H9 (cell line): ENCODE results near the gene MOSMO. TPM values are rescaled to one million over a fixed set of nuclear protein-coding genes. Genes with fewer than 3 reads are reported as not detected.

ENCODE experiments used
- DNase-seq: peaks from one replicate; pipeline ENCODE4 v3.0.0-alpha.2; 2017
- H2AFZ ChIP-seq: one replicate; pipeline ENCODE4 v1.6.1; 2013; ENCODE audit warnings: mild to moderate bottlenecking, low read length, control low read depth, moderate library complexity
- H2AK5ac ChIP-seq: 2 replicates; pipeline ENCODE4 v1.6.1; 2013; ENCODE audit warnings: low read length, control low read depth, mixed read lengths; ENCODE audit not compliant: insufficient read length
- H2BK120ac ChIP-seq: one replicate; pipeline ENCODE4 v1.6.1; 2013; ENCODE audit warnings: low read depth, mild to moderate bottlenecking, low read length, control low read depth, inconsistent platforms; ENCODE audit not compliant: poor library complexity, severe bottlenecking
- H2BK12ac ChIP-seq: 2 replicates; pipeline ENCODE4 v1.6.1; 2013; ENCODE audit warnings: low read length, control low read depth, mixed read lengths, low read depth; ENCODE audit not compliant: insufficient read length
- H2BK15ac ChIP-seq: 2 replicates; pipeline ENCODE4 v1.6.1; 2013; ENCODE audit warnings: low read depth, low read length, control low read depth
- H2BK20ac ChIP-seq: one replicate; pipeline ENCODE4 v1.6.1; 2013; ENCODE audit warnings: low read depth, mild to moderate bottlenecking, low read length, control low read depth, inconsistent platforms; ENCODE audit not compliant: poor library complexity, severe bottlenecking
- H2BK5ac ChIP-seq: 2 replicates; pipeline ENCODE4 v1.6.1; 2013; ENCODE audit warnings: low read length, control low read depth, mixed read lengths; ENCODE audit not compliant: insufficient read length
- H3K14ac ChIP-seq: 2 replicates; pipeline ENCODE4 v1.6.1; 2013; ENCODE audit warnings: low read length, control low read depth; ENCODE audit not compliant: insufficient read depth
- H3K18ac ChIP-seq: 2 replicates; pipeline ENCODE4 v1.6.1; 2013; ENCODE audit warnings: low read depth, mild to moderate bottlenecking, mixed read lengths, low read length, control low read depth; ENCODE audit not compliant: insufficient read length
- H3K23ac ChIP-seq: 2 replicates; pipeline ENCODE4 v1.6.1; 2013; ENCODE audit warnings: low read length, control low read depth, mixed read lengths, low read depth; ENCODE audit not compliant: insufficient read length
- H3K23me2 ChIP-seq: 2 replicates; pipeline ENCODE4 v1.6.1; 2013; ENCODE audit warnings: low read depth, mild to moderate bottlenecking, mixed read lengths, low read length, control low read depth; ENCODE audit not compliant: insufficient read length, poor library complexity, severe bottlenecking
- H3K27ac ChIP-seq: 2 replicates; pipeline ENCODE4 v1.5.1; 2013; ENCODE audit warnings: low read length, control low read depth, mixed read lengths, low read depth; ENCODE audit not compliant: insufficient read length
- H3K27me3 ChIP-seq: 2 replicates; pipeline ENCODE4 v1.6.1; 2013; ENCODE audit warnings: low read length, control low read depth, inconsistent platforms; ENCODE audit not compliant: insufficient read depth
- H3K4ac ChIP-seq: 2 replicates; pipeline ENCODE4 v1.6.1; 2013; ENCODE audit warnings: low read depth, mild to moderate bottlenecking, control low read depth, inconsistent platforms, low read length, moderate library complexity
- H3K4me1 ChIP-seq: 2 replicates; pipeline ENCODE4 v1.6.1; 2013; ENCODE audit warnings: low read length, control low read depth, inconsistent platforms; ENCODE audit not compliant: insufficient read depth
- H3K4me2 ChIP-seq: 2 replicates; pipeline ENCODE4 v1.6.1; 2013; ENCODE audit warnings: low read length, control low read depth, mixed read lengths; ENCODE audit not compliant: insufficient read length, insufficient read depth
- H3K56ac ChIP-seq: 2 replicates; pipeline ENCODE4 v1.6.1; 2013; ENCODE audit warnings: low read depth, mild to moderate bottlenecking, mixed read lengths, low read length, control low read depth; ENCODE audit not compliant: insufficient read length
- H3K79me1 ChIP-seq: 2 replicates; pipeline ENCODE4 v1.6.1; 2013; ENCODE audit warnings: low read depth, mild to moderate bottlenecking, moderate library complexity, low read length, control low read depth, inconsistent platforms; ENCODE audit not compliant: insufficient read depth, poor library complexity, severe bottlenecking
- H3K79me2 ChIP-seq: 2 replicates; pipeline ENCODE4 v1.6.1; 2013; ENCODE audit warnings: low read length, control low read depth, inconsistent platforms; ENCODE audit not compliant: insufficient read depth
- H3K9ac ChIP-seq: 2 replicates; pipeline ENCODE4 v1.6.1; 2013; ENCODE audit warnings: low read length, control low read depth, mixed read lengths; ENCODE audit not compliant: insufficient read length; ENCODE audit errors: extremely low read depth
- H3K9me3 ChIP-seq: one replicate; pipeline ENCODE4 v1.6.1; 2013; ENCODE audit warnings: low read depth, low read length, inconsistent platforms; ENCODE audit not compliant: control insufficient read depth
- H3T11ph ChIP-seq: one replicate; pipeline ENCODE4 v1.6.1; 2013; ENCODE audit warnings: mild to moderate bottlenecking, low read length, control low read depth, inconsistent platforms
- H4K20me1 ChIP-seq: one replicate; pipeline ENCODE4 v1.6.1; 2013; ENCODE audit not compliant: control insufficient read depth, insufficient read length, insufficient read depth
- H4K5ac ChIP-seq: 2 replicates; pipeline ENCODE4 v1.6.1; 2013; ENCODE audit warnings: low read depth, mild to moderate bottlenecking, mixed read lengths, low read length, control low read depth; ENCODE audit not compliant: insufficient read length
- H4K8ac ChIP-seq: replicated peaks from 2 replicates; pipeline ENCODE4 v1.6.1; 2013; ENCODE audit warnings: low read length, control low read depth, mixed read lengths, low read depth; ENCODE audit not compliant: insufficient read length
- H4K91ac ChIP-seq: 2 replicates; pipeline ENCODE4 v1.6.1; 2013; ENCODE audit warnings: low read depth, mild to moderate bottlenecking, moderate library complexity, mixed read lengths, low read length, control low read depth; ENCODE audit not compliant: insufficient read length
- H3K27ac Mint-ChIP-seq, 3 experiments: 2 replicates in 2 of 3; 3 replicates in 1 of 3; pipeline ENCODE4 v1.8.0; 2020 to 2021; ENCODE audit warnings: mixed read lengths in 3 of 3, mild to moderate bottlenecking in 1 of 3, moderate library complexity in 1 of 3
- H3K27me3 Mint-ChIP-seq: 2 replicates; pipeline ENCODE4 v1.8.0; 2021; ENCODE audit warnings: low read depth, mild to moderate bottlenecking, moderate library complexity, mixed read lengths
- H3K36me3 Mint-ChIP-seq, 3 experiments: 2 replicates in 2 of 3; 3 replicates in 1 of 3; pipeline ENCODE4 v1.8.0; 2020 to 2021; ENCODE audit warnings: low read depth in 3 of 3, mixed read lengths in 3 of 3; ENCODE audit not compliant: insufficient read depth in 1 of 3
- H3K4me1 Mint-ChIP-seq, 2 experiments: 2 replicates each; pipeline ENCODE4 v1.8.0; 2020; ENCODE audit warnings: mixed read lengths in 2 of 2
- H3K4me3 Mint-ChIP-seq, 2 experiments: 2 replicates in 1 of 2; 3 replicates in 1 of 2; pipeline ENCODE4 v1.8.0; 2020 to 2021; ENCODE audit warnings: mild to moderate bottlenecking in 2 of 2, mixed read lengths in 2 of 2, moderate library complexity in 1 of 2
- H3K9me3 Mint-ChIP-seq, 2 experiments: 2 replicates in 1 of 2; 3 replicates in 1 of 2; pipeline ENCODE4 v1.8.0; 2020; ENCODE audit warnings: mild to moderate bottlenecking in 2 of 2, mixed read lengths in 2 of 2, moderate library complexity in 1 of 2
- CTCF ChIP-seq: fragments of 200-600 bp; sonication (generic); conservative IDR thresholded peaks from 3 replicates; pipeline ENCODE4 v1.8.0; 2021; ENCODE audit warnings: antibody characterized with exemption, mild to moderate bottlenecking
- WGBS: extraction: QIAGEN DNeasy Blood & Tissue Kit; methylation state at CpG from one replicate; pipeline ENCODE4 v1.1.7; 2013; ENCODE audit warnings: missing lambda C conversion rate, low lambda C conversion rate, mixed read lengths; ENCODE audit not compliant: insufficient read length; ENCODE audit errors: extremely low coverage; 5-methylcytosine and 5-hydroxymethylcytosine counted together
- total RNA-seq: library from RNA; stranded (reverse); gene quantifications from 2 replicates; pipeline ENCODE4 v1.2.1, GENCODE V29; 2021

The MOSMO gene
- total RNA-seq, 1 experiment from 2014 or later = 13.5 TPM

- no peak overlapping the region for H2AK5ac ChIP-seq
- no peak overlapping the region for H2AFZ ChIP-seq
- no peak overlapping the region for H4K91ac ChIP-seq
- no peaks in the 10 kb centered on the region for H3K23me2 ChIP-seq
- no peak overlapping the region for H2BK5ac ChIP-seq
- H3K9me3 ChIP-seq = no peaks in the 10 kb centered on the region
- peaks cover 3% of the 10 kb centered on the region for H3K79me1 ChIP-seq
- H3K4ac ChIP-seq = no peak overlapping the region
- no peak overlapping the region for H2BK12ac ChIP-seq
- H3K27me3 ChIP-seq = no peaks in the 10 kb centered on the region
- no peaks in the 10 kb centered on the region for H3K9me3 Mint-ChIP-seq
- no peak for DNase-seq
- H3K36me3 Mint-ChIP-seq = no peaks in the 10 kb centered on the region
- H3T11ph ChIP-seq = no peak overlapping the region
- no peak overlapping the region for H2BK20ac ChIP-seq
- H3K9ac ChIP-seq = no peak overlapping the region
- H3K27me3 Mint-ChIP-seq = no peaks in the 10 kb centered on the region
- H3K4me1 Mint-ChIP-seq = 0 out of 4 replicates have a peak, but pooled peaks cover 0 to 2% of the 10 kb centered on the region in 2 experiments
- H3K27ac ChIP-seq = no peak overlapping the region
- no peaks in the 10 kb centered on the region for H3K4me1 ChIP-seq
- H2BK120ac ChIP-seq = no peak overlapping the region
- H3K4me2 ChIP-seq = no peak overlapping the region
- no peaks in the 10 kb centered on the region for H3K79me2 ChIP-seq
- H3K56ac ChIP-seq = no peak overlapping the region
- no peak overlapping the region for H3K18ac ChIP-seq
- H3K14ac ChIP-seq = no peak overlapping the region
- WGBS = no CpG with 5 or more reads among the region's 3 CpGs
- H3K23ac ChIP-seq = no peak overlapping the region
- no peak overlapping the region for H2BK15ac ChIP-seq
- no peak overlapping the region for H4K5ac ChIP-seq
- no peak for TF ChIP-seq CTCF
- no peak overlapping the region for H3K4me3 Mint-ChIP-seq
- no peaks in the 10 kb centered on the region for H4K20me1 ChIP-seq
- H3K27ac Mint-ChIP-seq = peak overlapping the region in 1 of 3 experiments; percentile 22; a peak in 1 of 7 replicates
- no peak overlapping the region for H4K8ac ChIP-seq
Measured at GRCh38 chr16:22073350-22073749, 65.4 kb downstream of the MOSMO start.
